Calu3 (cell line): Measurements from ENCODE around the gene TMEM269. TPM values are rescaled to one million over a fixed set of nuclear protein-coding genes. Genes with fewer than 3 reads are reported as not detected.
A peak's percentile ranks its signal among the peaks of the same experiment; 100 is the strongest.
"Not testable (repeated sequence)": the region's sequence is repeated elsewhere in the genome, so short reads cannot be mapped to it uniquely, and the experiment has no call there.

Experiments used
- BruUV-seq: library from RNA; stranded (reverse); fragments of 400-500 nt; replicated peaks from 2 replicates; lab custom pipeline; 2021; lab: Mats Ljungman, UMichigan
- CTCF ChIA-PET: fragments of 300-600 bp; sonication (Branson Sonifier 250); formaldehyde crosslinking; loops from one replicate; lab custom pipeline; 2022; ENCODE audit warnings: antibody characterized with exemption; lab: Charles Lee
- DNase-seq: peaks from one replicate; pipeline ENCODE4 v3.0.0; 2022
- H3K27ac Mint-ChIP-seq: one replicate; pipeline ENCODE4 v1.8.0; 2022; ENCODE audit warnings: mixed read lengths; ENCODE audit not compliant: unreplicated experiment
- H3K27me3 Mint-ChIP-seq: one replicate; pipeline ENCODE4 v1.8.0; 2022; ENCODE audit warnings: mixed read lengths; ENCODE audit not compliant: unreplicated experiment
- H3K36me3 Mint-ChIP-seq: one replicate; pipeline ENCODE4 v1.8.0; 2022; ENCODE audit warnings: mild to moderate bottlenecking, moderate library complexity, mixed read lengths; ENCODE audit not compliant: insufficient read depth, unreplicated experiment
- H3K4me1 Mint-ChIP-seq: one replicate; pipeline ENCODE4 v1.8.0; 2022; ENCODE audit warnings: mild to moderate bottlenecking, low read depth, mixed read lengths; ENCODE audit not compliant: unreplicated experiment
- H3K4me3 Mint-ChIP-seq: one replicate; pipeline ENCODE4 v1.8.0; 2022; ENCODE audit warnings: mild to moderate bottlenecking, low read depth, moderate library complexity, mixed read lengths; ENCODE audit not compliant: unreplicated experiment
- H3K9me3 Mint-ChIP-seq: one replicate; pipeline ENCODE4 v1.8.0; 2022; ENCODE audit warnings: low read depth, mixed read lengths; ENCODE audit not compliant: unreplicated experiment
- CTCF ChIP-seq: fragments of 200-600 bp; IDR thresholded peaks from one replicate; pipeline ENCODE4 v1.8.0; 2022; ENCODE audit warnings: antibody characterized with exemption; ENCODE audit not compliant: unreplicated experiment
- intact Hi-C: fragments of 100-400 bp; cut with micrococcal nuclease; formaldehyde crosslinking; loops from one replicate; pipeline ENCODE4 v1.10.0; 2022; ENCODE audit not compliant: unreplicated experiment
- total RNA-seq: library from RNA; stranded (reverse); gene quantifications from 2 replicates; pipeline ENCODE4 v1.2.3, GENCODE V29; 2022

TMEM269 gene
- total RNA-seq, 1 experiment from 2014 or later, result 0.94 TPM

DNA sequence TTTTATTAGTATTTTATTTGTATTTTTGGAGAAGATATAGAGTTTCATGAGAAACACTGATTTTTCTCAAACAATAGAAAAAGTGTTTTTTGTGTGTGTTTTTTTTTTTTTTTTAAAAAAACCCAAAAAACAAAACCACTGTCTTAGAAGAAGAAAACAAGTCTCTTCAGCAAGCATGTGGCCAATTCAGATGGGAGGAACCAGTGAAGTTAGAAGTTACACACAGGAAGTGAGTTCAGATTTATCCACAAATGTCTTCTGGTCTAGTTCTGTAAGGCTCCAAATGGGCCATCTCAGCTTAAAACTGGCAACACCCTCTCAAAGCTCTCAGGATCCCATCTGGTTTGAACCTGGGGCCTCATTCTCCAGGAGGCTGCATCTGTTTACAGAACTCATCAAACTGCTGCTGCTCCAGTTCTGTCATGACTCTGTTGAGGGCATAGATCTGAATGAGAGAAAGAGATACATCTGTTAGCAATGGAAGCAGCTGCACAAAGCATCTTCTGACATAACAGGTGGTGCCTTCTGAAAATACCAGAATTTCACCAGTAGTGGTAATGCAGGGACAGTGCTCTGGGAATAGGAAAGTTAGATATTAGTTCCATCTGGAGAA is 22.4 kb downstream of the TMEM269 start:
- Mint-ChIP-seq H3K36me3 (no peaks in the 10 kb centered on the region), H3K4me3 (no peak overlapping the region), H3K4me1 (no peaks in the 10 kb centered on the region), H3K9me3 (no peaks in the 10 kb centered on the region), H3K27ac (no peak overlapping the region), H3K27me3 (no peaks in the 10 kb centered on the region)
- no peak for DNase-seq
- no peak for TF ChIP-seq CTCF
- no TSS peak for BruUV-seq
- CTCF ChIA-PET, result interaction anchor here (0.6 to 1.4 kb wide), 2 partner anchors 9 to 157 kb away, joined by 3 read pairs; partner anchors contain the start of gene ERMAP
- intact Hi-C loops, result no loop called here

- H3K4me3 Mint-ChIP-seq, H3K9me3 Mint-ChIP-seq, H3K27me3 Mint-ChIP-seq, DNase-seq, CTCF ChIA-PET, H3K27ac Mint-ChIP-seq, BruUV-seq, intact Hi-C loops: not testable (repeated sequence)
- Mint-ChIP-seq H3K4me1 (peaks cover 11% of the 10 kb centered on the region), H3K36me3 (peaks cover 14% of the 10 kb centered on the region)
Observed at GRCh38 chr1:42814815-42815214, 30.0 kb downstream of the TMEM269 start.

GRCh38 chr1:42815941-42816584 is 31.3 kb downstream of the TMEM269 start:
- TF ChIP-seq CTCF, result no peak
- Mint-ChIP-seq H3K9me3 (no peaks in the 10 kb centered on the region), H3K36me3 (peaks cover 14% of the 10 kb centered on the region), H3K27me3 (no peaks in the 10 kb centered on the region), H3K4me1 (peaks cover 11% of the 10 kb centered on the region), H3K4me3 (peak overlapping the region; percentile 84), H3K27ac (peak overlapping the region; percentile 14)
- peak; percentile 2 for DNase-seq
- CTCF ChIA-PET, result interaction anchor here (0.7 to 1.6 kb wide), 5 partner anchors 8 to 1279 kb away, joined by 3 to 7 read pairs (median 4); partner anchors contain the start of genes C1orf50, P3H1 and ZNF691
- intact Hi-C loops, result no loop called here
- BruUV-seq, result TSS peak; percentile 69

DNA sequence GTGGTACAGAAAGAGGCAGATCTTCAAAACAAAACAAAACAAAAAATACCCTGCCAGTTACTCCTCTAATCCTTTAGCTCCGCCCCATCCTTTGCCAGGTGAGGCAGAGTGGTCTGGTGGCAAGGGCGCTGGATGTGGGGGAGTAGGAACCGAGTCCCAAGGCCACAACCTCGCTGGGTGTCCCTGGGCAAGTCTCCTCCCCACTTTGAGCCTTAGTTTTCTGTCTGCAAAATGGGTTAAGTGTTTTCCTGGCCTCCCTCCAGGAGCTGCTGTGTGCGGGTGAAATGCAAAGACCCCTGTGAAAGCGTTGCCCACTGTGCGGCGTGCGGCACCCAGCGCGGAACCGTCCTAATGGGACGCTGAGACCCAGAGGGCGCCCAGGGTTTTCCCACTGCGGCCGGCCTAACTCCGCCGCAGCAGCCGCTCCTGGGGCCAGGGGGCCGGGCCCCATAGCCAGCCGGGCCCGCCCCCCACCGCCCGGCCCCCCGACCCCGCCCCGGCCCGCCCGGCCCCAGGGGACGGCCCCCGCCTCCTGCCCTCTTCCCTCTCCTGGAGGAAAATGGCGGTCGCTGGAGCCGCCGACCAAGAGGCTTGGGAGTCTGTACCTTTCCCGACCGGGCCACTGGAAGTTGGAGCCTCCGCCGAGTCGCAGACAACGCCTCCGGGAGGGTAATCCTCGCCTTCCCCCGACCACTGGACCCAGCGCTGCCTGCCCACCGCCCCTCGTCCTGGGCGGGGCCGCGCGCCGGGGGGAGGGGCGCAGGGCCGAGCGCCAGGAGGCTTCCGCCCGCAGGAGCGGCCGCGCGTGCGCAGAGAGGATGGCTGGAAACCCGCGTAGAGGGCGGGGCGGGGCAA is 32.0 kb downstream of the TMEM269 start, which contains the start of the genes ERMAP and SVBP:
ERMAP (plus strand) TSS at position 538 of the 855 bp plus-strand sequence. CDS start 13,327 bp downstream, outside the sequence.
SVBP (minus strand) TSS at position 813 of the 855 bp plus-strand sequence. CDS start 853 bp downstream, outside the sequence.
- no peaks in the 10 kb centered on the region for H3K27me3 Mint-ChIP-seq
- BruUV-seq, result no TSS peak
- peak within 1 kb of the TSS; percentile 14 for H3K27ac Mint-ChIP-seq
- peaks cover 14% of the 10 kb centered on the region for H3K36me3 Mint-ChIP-seq
- H3K4me3 Mint-ChIP-seq, result peak within 1 kb of the TSS; percentile 84
- no peaks in the 10 kb centered on the region for H3K9me3 Mint-ChIP-seq
- intact Hi-C loops, result no loop called here
- peak; percentile 94 for DNase-seq
- CTCF ChIA-PET, result interaction anchor here (1.0 to 1.6 kb wide), 5 partner anchors 9 to 257 kb away, joined by 3 to 7 read pairs (median 3); partner anchors contain the start of genes C1orf50, P3H1 and ZNF691
- peaks cover 11% of the 10 kb centered on the region for H3K4me1 Mint-ChIP-seq
- TF ChIP-seq CTCF, result no peak
